Inferior parietal cortex (tissue), 1 donor: ENCODE data around the gene HPCAL4.

Experiments used
- DNase-seq: peaks from one replicate; pipeline ENCODE4 v3.0.0-alpha.2; 2016; ENCODE audit errors: extremely low spot score

HPCAL4 gene

GRCh38 chr1:39649636-39650185 is 41.5 kb downstream of the HPCAL4 start:
- DNase-seq: no peak

GRCh38 chr1:39648496-39648895 is 42.7 kb downstream of the HPCAL4 start:
- DNase-seq: no peak

DNA sequence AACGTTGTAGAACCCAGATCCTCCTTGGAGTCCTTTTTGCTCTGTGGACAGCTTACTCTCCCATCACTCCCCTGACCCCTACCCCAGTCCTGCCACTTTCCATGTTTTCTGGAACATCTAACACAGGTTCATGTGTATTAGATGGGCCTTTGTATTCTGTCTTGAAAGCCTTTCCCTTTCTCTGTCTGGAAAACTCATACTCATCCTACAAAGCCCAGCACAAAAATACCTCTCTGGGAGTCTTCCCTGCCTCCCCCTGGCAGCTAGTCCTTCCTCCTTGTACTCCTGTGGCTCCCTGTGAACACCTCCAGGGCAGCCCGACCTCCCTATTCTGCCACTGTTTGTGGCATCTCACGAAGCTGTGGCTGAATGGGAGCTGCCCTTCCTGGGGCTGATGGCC is 44.0 kb downstream of the HPCAL4 start:
- no peak for DNase-seq

GRCh38 chr1:39646232-39647081 is 44.8 kb downstream of the HPCAL4 start:
- DNase-seq: no peak

GRCh38 chr1:39645411-39646043 is 45.7 kb downstream of the HPCAL4 start:
- no peak for DNase-seq

DNA sequence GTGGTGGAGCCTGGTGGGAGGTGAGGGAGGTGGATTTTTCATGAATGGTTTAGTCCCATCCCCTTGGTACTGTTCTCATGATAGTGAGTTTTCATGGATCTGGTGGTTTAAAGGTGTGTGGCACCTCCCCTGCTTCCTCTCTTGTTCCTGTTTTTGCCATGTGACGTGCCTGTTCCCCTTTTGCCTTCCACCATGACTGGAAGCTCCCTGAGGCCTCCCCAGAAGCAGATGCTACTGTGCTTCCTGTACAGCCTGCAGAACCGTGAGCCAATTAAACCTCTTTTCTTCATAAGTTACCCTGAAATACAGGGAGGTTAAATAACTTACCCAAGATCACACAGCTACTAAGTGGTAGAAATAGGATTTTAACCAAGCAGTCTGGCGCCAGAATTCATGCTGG is 47.5 kb downstream of the HPCAL4 start:
- DNase-seq: no peak

- no peak for DNase-seq
These were observed 48.4 kb downstream of the HPCAL4 start for GRCh38 chr1:39642796-39643195.

GRCh38 chr1:39640861-39641260 is 50.4 kb downstream of the HPCAL4 start:
- DNase-seq: no peak

DNA sequence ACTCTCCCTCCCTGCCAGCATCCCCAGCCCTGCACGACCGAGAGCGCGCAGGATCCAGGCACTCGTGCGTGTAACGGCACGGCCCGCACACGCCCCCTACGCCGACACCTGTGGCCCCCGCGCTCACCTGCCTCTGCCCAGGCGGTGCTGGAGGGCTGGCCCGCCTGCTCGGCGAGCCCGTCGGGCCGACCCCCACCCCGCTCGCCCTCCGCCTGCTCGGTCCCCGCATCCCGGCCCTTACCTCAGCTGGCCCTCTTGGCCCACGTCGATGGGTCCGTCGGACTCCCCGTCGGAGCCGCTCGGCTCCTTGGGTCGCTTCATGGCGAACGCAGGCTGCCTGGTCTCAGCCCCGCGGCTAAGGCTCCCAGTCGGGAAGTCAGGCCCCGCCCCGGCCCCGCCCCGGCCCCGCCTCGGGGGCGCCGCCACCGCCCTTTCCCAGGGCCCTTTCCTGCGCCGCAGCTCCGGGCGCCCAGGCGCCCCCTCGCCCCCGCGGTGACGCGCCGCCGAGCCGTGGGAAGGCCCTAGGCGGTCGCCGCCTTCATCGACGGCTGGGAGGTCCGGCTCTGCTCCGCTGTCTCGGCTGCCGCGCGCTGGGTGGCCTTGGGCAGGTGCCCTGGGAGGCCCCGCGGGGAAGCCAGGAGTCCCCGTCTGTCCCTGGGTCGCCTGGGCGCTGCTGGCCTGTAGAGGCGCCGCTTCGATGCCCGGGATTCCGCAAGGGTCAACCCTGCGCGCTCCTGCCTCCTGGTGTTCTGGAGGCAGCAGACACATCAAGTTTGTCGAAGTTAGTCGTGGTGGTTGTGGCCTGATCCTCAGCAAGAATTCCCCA is 51.7 kb downstream of the HPCAL4 start, which contains the start of gene HEYL:
HEYL (minus strand) TSS at position 339 of the 826 bp plus-strand sequence; CDS start at position 321, 18 bp downstream.
- DNase-seq: no peak

DNA sequence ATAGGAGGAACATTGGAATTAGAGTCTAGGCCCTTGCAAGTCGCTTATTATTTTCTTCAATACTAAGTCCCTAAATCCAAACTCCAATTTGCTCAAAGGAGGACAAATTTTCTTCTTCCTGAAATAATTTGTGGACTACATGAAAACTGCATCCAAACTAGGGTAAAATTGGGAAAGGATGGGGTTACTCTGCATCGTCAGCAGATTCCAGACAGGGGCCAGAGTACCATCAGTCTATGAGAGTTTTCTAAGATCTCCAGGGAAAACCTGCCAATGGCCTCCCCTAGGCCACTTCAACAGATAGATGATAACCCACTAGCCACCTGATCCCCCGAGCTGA is 52.3 kb downstream of the HPCAL4 start:
- DNase-seq: no peak

- DNase-seq: no peak
These were observed 53.9 kb downstream of the HPCAL4 start for GRCh38 chr1:39637361-39637760.

DNA sequence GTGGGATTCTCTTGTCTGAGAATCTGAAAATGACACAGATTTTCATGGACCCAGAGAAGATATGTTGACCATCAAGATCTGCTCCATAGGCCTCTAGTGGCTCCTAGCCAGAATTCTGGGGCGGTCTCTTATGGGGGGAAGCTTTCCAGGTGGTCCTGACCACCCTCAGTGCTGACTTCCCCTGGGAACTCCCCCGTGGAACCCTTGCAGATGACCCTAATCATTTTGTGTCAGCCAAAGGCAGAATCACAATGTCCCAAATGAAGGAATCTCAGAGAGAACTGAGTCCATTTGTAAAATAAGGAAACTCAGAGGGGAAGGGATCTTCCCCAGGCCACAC is 55.4 kb downstream of the HPCAL4 start:
- no peak for DNase-seq

DNA sequence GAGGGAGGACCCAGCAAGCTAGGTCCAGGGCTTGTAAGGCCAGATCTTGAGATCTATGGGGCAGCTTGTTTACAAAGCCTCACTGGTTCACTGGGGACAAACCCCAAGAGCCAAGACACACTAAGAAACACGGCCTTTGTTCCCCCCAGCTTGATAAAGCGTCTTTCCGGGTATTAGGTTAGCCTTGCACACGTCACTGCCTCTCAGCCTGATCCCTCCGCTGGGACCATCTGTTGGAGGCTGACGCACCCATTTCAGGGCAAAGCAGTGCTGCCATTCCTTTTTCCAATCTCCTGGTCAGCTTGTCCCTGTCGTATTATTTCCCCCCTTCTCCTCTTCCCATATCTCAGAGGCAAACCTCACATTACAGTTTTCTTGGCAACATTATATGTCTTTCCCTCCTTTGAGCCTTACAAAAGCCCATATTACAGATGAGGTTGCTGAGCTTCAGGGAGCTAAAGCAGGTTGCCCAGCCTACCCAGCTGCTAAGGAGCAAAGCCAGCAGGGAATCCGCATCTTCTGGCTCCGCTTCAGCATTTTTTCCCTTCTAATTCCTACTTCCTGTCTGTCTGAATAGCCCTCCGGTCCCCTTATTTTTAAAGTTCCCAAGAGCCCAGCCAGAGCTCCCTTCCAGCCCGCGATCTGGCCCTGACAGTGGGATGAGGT is 55.9 kb downstream of the HPCAL4 start:
- no peak for DNase-seq

- DNase-seq: no peak
These were observed 57.8 kb downstream of the HPCAL4 start for GRCh38 chr1:39633422-39633821.

- no peak for DNase-seq
These were observed 58.4 kb downstream of the HPCAL4 start for GRCh38 chr1:39632682-39633417.

DNA sequence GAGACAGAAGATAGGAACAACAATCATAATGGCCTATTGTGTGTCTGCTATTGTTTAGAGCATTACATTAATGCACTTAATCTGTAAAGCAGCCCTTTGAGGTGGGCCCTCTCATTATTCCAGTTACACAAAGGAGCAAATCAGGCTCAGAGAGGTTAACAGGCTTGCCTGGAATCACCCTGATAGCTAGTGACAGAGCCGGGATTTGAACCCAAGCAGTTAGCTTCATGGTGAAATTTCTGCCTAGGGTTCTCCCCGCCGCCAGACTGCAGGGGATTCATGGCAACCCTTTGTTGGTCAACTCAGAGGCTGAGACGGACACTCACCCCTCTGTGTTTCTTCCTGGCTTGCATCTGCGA is 58.9 kb downstream of the HPCAL4 start:
- no peak for DNase-seq

DNA sequence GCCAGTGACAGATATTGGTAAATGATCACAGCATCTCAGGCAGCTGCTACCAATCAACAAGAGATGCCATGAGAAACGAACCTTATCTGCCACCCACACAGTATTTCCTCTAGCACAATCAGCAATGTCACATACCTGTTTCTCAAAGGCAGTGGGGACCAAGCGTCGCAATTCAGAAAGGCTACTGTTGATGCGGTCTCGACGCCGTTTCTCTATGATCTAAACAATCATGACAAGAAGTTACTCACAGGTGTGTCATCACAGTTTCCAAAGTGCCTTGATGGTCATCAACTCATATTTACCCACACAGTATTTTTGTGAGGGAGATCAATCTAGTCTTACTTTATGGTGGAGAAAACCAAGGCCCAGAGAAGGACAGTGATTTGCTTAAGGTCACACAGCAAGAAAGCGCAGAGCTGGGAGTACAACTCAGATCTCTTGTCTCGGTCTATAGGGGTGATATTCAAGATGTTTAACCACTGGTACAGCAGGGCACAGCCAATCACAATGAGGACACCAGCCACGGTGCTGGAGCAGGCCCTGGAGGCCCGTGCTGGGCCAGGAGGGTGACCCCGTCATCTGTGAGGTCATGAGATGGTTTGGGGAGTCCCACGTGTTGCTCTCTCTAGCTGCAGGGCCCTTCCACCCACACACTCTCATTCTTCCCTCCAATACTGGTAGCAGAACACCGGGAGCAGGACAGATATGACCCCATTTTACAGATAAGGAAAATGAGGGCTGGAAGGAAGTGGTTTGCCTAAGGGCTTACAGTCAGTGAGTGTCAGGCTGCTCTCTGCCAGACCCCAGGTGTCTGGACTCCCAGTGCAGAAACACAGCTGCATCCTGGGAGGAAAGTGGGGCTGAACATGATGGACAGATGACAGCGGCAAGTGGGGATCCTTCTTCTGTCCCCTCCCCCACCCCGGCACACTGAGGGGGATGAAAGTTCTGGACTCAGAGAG is 59.6 kb downstream of the HPCAL4 start:
- DNase-seq: no peak

GRCh38 chr1:39628807-39629350 is 62.4 kb downstream of the HPCAL4 start:
- DNase-seq: no peak
